ENCODE measurements around the gene LBP. TPM values are rescaled to one million over a fixed set of nuclear protein-coding genes. Genes with fewer than 3 reads are reported as not detected.

Gene LBP
- total and polyA plus RNA-seq, 2 donors (not counting 3 experiments of a cell fraction or from before 2014, with no cell fraction given), result 0.03 TPM; not detected in 1

GRCh38 chr20:38402089-38402488 is 55.8 kb downstream of the LBP start:
- no peaks in the 10 kb centered on the region for H3K9me1 ChIP-seq (replicated peaks; ENCODE audit: control insufficient read depth, extremely low read depth, insufficient read depth, low read length)
- H2AFZ ChIP-seq (ENCODE audit: low read depth, low read length), result no peak overlapping the region
- no peak for DNase-seq (ENCODE audit: low read depth, low spot score)
- no peaks in the 10 kb centered on the region for H3K27me3 ChIP-seq (ENCODE audit: control insufficient read depth in 2 of 2, insufficient read depth in 2 of 2, low read length in 2 of 2)
- ChIA-PET CTCF (no interaction called here), POLR2A (no interaction called here)
- no peaks in the 10 kb centered on the region for H3K9me3 ChIP-seq (replicated peaks; ENCODE audit: control insufficient read depth, insufficient read depth, low read length)
- no peaks in the 10 kb centered on the region for H3K4me1 ChIP-seq (ENCODE audit: control insufficient read depth, extremely low read depth, insufficient read depth, low read length)
- H3K4me3 ChIP-seq (replicated peaks in 1 of 3; ENCODE audit: insufficient read depth in 1 of 3, low read depth in 1 of 3, low read length in 3 of 3), result no peak overlapping the region
- TF ChIP-seq POLR2A (IDR thresholded peaks at IDR 0.05; ENCODE audit: low read depth, low read length) (no peak), GATA2 (IDR thresholded peaks at IDR 0.05; ENCODE audit: insufficient read depth, insufficient read length, low read depth, low read length) (no peak), FOS (IDR thresholded peaks at IDR 0.05; ENCODE audit: borderline replicate concordance, insufficient read depth, low read length) (no peak), MYC (IDR thresholded peaks at IDR 0.05; ENCODE audit: low read depth, low read length) (no peak), POLR2AphosphoS5 (IDR thresholded peaks at IDR 0.05; ENCODE audit: insufficient read depth, low read depth, low read length) (no peak), CTCF (IDR thresholded peaks at IDR 0.05; ENCODE audit: extremely low read depth in 1 of 2, insufficient read depth in 1 of 2, low read depth in 1 of 2, low read length in 2 of 2) (no peak), MAX (IDR thresholded peaks at IDR 0.05; ENCODE audit: insufficient read depth, insufficient read length) (no peak), EZH2 (IDR thresholded peaks at IDR 0.05; ENCODE audit: borderline replicate concordance, low read depth, low read length, severe bottlenecking) (no peak), JUN (IDR thresholded peaks at IDR 0.05; ENCODE audit: borderline replicate concordance, insufficient read depth, insufficient read length, low read depth) (no peak)
- no TSS peak for BruUV-seq (replicated peaks)
- H4K20me1 ChIP-seq (replicated peaks; ENCODE audit: control insufficient read depth, extremely low read depth, insufficient read depth, low read length), result no peaks in the 10 kb centered on the region
- H3K36me3 ChIP-seq (ENCODE audit: control insufficient read depth in 2 of 2, extremely low read depth in 1 of 2, insufficient read depth in 2 of 2, low read length in 2 of 2), result no peaks in the 10 kb centered on the region
- no peaks in the 10 kb centered on the region for H3K79me2 ChIP-seq (ENCODE audit: control insufficient read depth, insufficient read depth, low read length)
- H3K27ac ChIP-seq (ENCODE audit: insufficient read depth, low read depth, low read length), result no peak overlapping the region
- no peak overlapping the region for H3K4me2 ChIP-seq (ENCODE audit: insufficient read depth, low read length)
- H3K9ac ChIP-seq (replicated peaks; ENCODE audit: extremely low read depth, insufficient read depth, low read length), result no peak overlapping the region
- dilution Hi-C loops (cut with MboI; ENCODE audit: extremely low pct_ligation_motif_present, low sequenced_read_pairs), result no loop called here
- no peak for FAIRE-seq
- intact Hi-C loops (cut with micrococcal nuclease), result no loop called here

Measured in endothelial cell of umbilical vein (primary cell).